GM15510 (cell line): Measurements from ENCODE around the gene ANXA2.

Experiments
- POLR2A ChIP-seq: IDR thresholded peaks from 3 replicates; pipeline ENCODE4 v1.6.1; 2011; ENCODE audit warnings: borderline replicate concordance; ENCODE audit not compliant: insufficient read length; ENCODE audit errors: extremely low read depth

Gene ANXA2

DNA sequence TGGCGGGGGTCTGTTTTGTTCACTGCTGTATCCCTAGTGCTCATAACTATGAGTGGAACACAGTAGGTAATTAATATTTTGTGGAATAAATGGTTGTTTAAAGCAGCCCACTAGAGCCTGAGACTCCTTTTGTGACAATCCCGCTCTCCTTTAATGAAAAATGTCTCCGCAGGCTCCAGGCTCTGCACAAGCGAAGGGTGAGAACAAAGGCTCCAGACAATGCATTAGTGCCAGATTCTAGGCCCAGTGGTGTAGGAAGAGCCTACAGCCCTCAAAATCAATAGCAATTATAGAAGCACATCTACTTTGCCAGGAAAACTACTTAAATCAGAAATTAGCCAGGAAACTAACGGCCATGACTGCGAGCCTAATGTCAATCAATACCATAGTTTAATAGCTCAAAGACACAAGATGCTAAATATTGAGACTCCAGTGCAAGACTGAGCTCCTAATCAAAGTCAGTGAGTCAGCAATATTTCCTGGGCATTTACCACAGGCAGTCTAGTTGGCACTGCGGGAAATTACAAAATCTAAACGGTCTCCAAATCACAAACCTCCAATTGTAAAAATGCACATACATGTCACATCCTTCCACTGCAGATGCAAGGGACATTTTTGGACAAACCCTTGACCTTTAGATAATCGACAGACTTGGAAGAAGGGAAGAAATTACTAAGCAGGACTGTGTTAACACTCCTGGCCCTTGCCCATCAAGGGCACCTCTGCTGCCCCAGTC lies 2.3 kb downstream of the ANXA2 start:
- TF ChIP-seq POLR2A = no peak

DNA sequence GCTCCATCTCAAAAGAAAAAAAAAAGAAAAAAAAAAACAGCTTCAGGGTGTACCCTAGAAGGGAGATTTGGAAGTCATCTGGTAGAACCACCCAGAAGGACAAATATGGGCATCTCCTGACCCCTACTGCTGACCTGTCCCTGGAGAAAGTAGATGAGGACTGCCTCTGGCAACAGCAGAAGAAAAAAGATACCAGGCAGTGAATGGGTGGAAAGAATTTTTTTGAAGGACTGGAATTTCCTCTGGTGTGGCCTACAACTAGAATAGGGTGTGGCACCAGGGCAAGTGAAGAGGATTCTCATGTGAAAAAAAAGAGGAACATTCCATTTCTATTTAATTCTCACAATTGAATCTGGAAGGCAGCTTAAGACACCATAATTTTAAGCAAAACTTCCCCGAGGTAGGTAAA lies 3.1 kb downstream of the ANXA2 start:
- TF ChIP-seq POLR2A = no peak

DNA sequence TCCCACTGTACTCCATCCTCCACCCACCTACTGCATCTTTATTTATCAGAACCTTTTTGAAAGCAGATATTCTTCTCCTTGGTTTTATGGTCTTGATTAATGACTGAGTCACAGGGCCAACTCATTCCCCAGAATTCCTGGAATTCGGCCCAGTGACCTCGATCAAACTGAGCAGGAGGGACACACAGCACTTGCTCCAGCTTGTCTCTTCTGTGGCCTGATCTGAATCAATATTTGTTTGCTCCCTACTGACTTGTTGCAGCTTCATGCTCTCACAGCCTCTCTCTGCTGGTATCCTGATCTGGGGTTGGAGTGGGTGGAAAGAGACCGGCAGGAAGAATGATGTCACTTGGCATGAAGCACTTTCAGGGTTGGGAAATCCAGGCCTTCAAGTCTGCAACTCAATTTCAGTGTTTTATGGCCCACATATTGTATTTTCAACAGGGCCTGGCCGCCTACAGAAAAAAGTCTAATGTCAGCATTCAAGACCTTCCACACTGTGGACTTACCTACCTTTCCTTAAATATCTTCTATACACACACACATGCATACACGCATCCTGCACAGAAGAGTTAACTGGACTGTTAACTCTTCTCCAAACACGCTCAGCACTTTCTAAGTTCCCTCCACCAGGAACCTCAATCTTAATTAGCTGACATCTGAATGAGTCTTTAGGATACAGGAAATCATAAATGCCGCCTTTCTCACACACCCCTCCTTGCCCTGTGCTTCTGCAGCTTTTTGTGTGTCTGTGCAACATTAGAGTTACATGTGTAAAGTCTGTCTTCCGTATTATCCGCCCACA lies 4.6 kb downstream of the ANXA2 start:
- no peak for TF ChIP-seq POLR2A

DNA sequence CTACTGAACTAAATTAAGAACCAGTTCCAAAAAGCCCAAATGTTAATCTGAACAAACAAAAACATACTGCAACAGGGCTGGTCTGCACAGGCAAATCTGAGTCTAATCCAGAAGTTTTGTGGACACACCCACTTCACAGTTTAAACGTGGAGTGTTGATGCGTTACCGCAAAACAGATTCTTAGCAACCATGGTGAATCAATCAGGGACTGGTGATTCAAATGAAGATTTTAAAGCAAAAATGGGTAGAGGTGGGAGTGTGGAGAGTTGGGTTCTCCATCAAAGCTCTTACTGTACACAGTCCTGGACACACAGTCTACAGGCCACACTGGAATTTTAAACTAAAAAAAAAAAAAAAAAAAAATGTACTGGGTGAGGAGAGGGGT lies 5.2 kb downstream of the ANXA2 start:
- TF ChIP-seq POLR2A = no peak

DNA sequence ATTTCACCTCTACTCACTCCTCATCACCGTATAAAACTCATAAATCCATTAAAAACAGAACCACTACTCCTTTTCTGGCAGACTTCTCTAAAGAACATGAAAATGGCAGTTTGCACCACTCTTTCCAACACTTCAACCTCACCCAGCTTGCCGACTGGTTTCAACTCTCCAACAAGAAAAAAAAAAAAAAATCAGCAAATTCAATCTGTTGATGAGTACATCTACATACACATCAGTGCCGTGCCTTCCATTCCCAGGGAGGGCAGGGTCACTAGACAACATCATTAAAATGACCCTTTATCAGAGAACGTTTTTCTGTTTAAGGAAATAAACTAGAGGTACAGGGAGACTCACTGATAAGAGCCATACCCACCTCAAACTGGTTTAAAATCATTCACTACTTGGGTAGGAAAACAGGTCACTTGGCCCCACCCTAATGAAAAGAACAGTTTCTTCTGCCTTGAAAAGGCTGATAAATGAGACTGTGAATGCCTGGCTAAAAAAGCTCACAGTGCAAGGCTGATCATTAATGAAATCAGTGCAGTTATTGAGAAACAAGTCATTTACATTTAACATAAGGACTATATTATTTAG lies 6.0 kb downstream of the ANXA2 start:
- no peak for TF ChIP-seq POLR2A

DNA sequence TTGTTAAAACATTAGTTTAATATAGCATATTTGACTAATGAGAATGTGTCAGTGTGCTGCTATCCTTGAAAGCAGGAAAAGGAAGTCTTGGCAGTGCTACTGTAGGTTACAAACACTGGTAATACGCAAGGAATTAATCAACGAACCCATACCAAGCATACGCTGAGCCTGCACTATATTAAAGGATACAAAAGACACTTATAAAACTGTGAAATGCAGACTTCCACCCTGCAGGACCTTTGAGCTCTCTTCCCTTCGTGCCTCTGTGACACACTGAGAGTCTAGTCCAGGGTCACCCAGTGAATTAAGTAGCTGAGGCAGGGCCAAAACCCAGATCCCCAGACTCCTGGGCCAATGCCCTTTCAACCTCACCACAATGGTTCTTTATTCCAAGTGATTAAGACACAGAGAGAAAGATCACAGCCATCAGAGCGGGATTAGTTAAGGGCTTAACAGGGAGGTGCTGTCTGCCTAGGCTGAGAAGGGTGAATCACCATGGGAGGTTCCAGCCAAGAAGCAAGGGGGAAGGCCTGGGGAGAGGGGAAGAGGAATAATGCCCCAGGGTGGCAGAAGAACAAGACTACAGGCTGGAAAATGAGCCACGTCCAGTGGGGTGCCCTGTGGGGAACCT lies 6.8 kb downstream of the ANXA2 start:
- TF ChIP-seq POLR2A = no peak

DNA sequence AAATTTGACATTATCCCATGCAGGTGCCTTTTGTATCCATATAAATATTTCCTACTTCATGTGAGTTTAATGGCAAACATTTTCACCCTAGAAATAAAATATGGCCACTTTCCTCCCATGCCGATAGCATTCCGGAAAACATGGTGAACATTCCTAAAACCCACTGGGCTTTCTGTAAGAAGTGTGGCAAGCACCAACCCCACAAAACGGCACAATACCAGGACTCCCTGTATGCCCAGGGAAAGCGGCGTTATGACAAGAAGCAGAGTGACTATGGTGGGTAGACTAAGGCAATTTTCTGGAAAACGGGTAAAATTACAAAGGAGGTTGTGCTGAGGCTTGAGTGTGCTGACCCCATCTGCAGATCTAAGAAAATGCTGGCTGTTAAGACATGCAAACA lies 7.6 kb downstream of the ANXA2 start:
- no peak for TF ChIP-seq POLR2A

DNA sequence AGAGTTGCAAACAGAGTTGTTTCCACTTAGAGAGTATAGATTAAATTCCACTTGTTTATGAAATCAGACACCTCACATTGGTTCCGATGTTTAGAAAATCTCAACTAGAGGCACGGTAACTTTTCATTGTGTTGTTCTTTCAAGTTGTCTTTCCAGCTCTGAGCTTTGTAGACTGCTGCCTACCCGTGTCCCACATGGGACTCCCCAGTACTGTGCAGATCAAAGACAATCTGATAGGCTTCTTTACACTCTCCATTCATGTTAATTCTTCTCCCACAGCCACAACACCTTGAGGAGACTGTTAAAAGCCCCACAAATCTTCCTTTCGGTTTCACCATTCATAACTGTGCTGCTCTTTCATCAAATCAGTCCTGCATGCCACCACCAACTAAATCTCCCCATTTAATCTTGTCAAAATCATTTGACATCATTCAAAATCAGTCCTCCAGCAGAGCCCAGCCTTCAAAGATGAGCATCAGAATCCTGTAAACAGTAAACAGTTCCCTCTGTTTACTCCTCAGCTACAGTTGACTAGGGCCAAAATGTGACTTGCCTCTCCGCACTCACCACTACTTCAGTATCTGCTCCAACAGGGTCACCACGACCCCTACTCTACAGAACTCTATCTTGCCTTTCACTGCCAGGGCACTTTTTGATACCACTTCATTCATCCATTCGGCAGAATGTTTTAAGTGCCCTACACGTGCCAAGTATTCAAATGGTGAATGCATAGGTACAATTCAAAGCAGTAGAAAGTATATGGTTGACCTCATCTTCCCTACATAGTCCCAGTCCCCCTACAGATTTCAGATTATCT lies 8.3 kb downstream of the ANXA2 start:
- TF ChIP-seq POLR2A = no peak

DNA sequence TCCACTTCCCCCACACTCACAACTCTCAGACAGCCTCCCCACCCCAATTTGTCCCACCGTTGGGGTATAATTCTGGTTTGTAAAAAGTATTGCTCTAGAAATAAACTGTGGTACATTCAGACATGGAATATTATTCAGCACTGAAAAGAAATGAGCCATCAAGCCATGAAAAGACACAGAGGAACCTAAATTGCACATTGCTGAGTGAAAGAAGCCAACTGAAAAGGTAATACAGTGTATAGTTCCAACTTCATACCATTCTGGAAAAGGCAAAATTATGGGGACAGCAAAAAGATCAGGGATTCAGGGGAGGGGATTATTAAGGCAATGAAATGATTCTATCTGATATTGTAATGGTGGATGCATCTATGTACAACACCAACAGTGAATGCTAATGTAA lies 10.5 kb downstream of the ANXA2 start:
- TF ChIP-seq POLR2A = no peak

DNA sequence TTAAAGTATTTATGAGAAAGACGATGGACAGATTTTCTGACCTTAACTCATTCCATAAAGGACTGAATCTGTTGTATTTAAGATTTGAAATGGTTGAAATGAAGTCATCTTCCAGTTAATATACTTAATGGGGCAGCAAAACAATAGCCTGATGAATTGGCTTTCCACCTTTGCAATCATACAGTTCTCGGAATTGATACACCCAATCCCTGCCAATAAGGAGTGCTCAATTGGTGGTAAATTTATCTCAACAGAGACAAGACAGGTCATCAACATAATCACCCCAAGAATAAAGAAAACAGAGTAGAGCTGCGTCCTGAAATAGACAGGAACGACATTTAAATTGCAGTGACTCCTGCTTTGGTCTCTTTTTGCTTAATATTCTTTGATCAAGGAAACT lies 11.2 kb downstream of the ANXA2 start:
- no peak for TF ChIP-seq POLR2A

DNA sequence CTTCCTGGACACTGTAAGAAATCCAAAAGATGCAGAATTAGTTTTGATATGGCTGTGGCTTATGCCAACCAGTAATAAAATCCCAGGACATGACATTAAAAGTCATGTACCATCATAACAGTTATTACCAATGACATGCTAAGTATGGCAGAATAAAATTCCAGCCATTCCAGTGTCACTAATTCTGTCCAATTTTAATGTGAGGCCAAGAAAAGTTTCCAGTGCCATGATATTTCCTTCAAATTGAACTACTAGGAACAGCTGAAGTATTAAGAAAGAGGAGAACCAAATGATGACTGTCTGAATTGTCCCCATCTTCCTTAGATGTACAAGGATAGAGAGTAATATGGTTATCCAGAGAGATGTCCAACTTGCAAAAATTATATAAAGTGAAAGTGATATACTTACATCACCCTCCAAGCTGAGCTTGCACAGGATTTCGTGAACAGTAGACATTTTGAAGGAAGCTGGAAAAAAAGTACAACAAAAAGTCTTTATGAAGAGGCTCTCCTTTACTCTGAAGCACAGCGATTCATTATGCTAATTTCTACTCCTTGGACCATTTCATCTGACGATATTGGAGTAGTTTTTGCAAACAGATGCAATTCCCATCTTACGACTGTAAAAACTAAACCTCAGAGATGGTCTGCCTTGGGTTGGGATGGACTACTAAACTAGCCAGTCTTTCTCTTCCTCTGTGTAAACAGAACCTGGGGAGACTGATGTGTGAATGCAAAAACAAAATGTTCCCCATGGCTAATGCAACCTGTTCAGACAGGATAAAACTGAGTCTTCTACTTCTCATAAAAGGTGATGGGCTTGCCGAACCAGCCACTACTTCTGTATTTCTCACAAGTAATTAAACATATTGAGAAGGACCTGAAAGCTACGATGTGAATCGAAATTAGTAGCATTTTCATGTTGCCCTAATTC lies 11.9 kb downstream of the ANXA2 start:
- TF ChIP-seq POLR2A = no peak

DNA sequence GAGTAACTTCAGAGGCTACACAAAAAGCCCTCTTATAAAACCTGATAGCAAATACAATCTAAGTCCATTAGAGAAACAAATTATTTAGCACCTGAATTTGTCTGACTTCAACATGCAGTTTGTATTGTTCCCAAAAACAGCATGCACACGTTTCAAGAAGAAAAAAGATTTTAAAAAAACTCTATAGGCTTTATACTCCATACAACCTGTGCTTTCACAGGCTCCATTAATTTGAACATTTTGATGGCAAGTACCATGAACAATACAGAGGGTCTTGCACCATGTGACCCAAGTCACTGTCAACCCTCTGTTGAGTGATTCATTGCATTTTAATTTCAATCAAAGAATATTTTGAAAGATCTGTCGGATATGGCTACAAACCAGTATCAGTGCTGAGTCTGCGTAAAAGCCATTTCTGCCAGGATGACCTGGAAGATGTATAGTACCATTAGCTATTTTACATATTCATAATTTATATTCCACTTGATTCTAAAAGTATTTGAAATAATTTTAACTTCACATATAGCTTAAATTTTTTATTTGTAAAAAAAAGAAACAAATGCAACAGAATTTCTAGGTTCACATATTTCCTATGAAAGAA lies 13.2 kb downstream of the ANXA2 start:
- TF ChIP-seq POLR2A = no peak

DNA sequence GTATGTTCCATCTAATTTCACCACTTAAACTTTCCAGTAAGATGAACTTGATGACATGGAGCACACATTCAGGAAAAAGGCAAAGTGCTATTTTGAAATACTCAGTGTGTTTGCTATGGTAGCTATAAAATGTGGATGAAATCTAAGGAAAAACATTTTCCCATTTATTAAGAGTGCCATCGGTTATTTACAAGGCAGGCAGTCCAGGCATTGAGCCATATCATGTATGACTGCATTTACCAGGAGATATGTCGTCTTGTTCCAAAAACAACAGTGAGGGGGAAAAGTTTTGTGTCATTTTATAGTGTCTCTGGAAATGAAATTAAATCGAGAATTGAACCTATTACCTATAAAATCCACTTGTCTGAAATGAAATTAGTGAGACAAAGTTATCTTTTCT lies 13.7 kb downstream of the ANXA2 start:
- TF ChIP-seq POLR2A = no peak

DNA sequence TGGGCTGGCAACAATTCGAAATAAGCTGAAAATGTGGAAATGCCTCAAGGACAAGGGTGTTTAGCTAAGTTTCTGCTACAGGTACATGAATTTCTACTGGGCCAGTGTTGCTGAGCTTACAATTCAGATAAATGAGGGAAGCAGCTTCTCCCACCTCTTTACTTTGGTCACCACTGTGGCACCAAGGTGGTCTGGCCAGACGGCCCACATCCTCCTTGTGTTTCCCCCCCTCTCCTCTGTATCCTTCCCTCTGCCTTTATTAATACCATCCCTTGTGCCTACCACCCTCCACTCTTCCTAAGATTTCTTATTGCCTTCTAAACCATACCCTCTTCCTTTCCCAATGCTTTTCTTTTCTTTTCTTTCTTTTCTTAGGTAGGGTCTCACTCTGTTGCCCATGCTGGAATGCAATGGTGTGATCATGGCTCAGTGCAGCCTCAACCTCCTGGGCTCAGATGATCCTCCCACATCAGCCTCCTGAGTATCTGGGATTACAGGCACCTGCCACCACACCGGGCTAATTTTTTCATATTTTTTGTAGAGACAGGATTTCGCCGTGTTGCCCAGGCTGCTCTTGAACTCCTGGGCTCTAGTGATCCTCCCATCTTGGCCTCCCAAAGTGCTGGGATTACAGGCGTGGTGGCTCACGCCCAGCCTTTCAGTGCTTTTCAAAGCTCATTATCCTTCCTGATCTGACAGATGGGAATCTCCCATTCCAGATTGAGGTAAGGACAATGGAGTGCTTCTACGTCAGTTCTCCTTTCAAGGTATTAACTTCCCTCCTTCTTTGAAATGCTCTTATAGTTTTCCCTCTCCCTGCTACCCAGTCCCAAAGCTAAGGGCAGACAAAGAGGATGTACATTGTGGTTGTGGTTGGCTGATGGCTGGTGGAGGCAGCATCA lies 14.8 kb downstream of the ANXA2 start:
- no peak for TF ChIP-seq POLR2A
